Mesodermal cell (in vitro differentiated cells): ENCODE results near the gene CRACDL.

ENCODE experiments used
- H3K27ac ChIP-seq: 2 replicates; pipeline ENCODE4 v1.7.0; 2013; ENCODE audit warnings: mild to moderate bottlenecking, low read depth, low read length, moderate library complexity; ENCODE audit not compliant: severe bottlenecking
- H3K36me3 ChIP-seq: 2 replicates; pipeline ENCODE4 v1.7.1; 2013; ENCODE audit warnings: mild to moderate bottlenecking, low read length, moderate library complexity; ENCODE audit not compliant: control insufficient read depth, insufficient read depth
- H3K4me1 ChIP-seq: one replicate; pipeline ENCODE4 v1.7.1; 2013; ENCODE audit warnings: mild to moderate bottlenecking, low read length; ENCODE audit not compliant: insufficient read depth, control insufficient read depth, poor library complexity, severe bottlenecking
- H3K4me3 ChIP-seq: 2 replicates; pipeline ENCODE4 v1.7.0; 2013; ENCODE audit warnings: low read length, control low read depth, mild to moderate bottlenecking; ENCODE audit not compliant: insufficient read depth, poor library complexity, severe bottlenecking; ENCODE audit errors: extremely low read depth
- H3K9me3 ChIP-seq: 2 replicates; pipeline ENCODE4 v1.7.1; 2013; ENCODE audit warnings: mild to moderate bottlenecking, low read length, moderate library complexity; ENCODE audit not compliant: control insufficient read depth
- WGBS, 2 experiments: methylation state at CpG; one replicate each; pipeline ENCODE4 v1.1.5; 2013; ENCODE audit warnings: missing lambda C conversion rate in 2 of 2; ENCODE audit not compliant: insufficient coverage in 2 of 2; 5-methylcytosine and 5-hydroxymethylcytosine counted together

CRACDL gene

GRCh38 chr2:98822301-98823164, 113.5 kb downstream of the CRACDL start:
- Histone ChIP-seq H3K9me3 (no peaks in the 10 kb centered on the region), H3K4me1 (no peaks in the 10 kb centered on the region), H3K27ac (no peak overlapping the region), H3K4me3 (peak overlapping the region; percentile 35), H3K36me3 (no peaks in the 10 kb centered on the region)
- 22 to 24% methylated on average over 75 to 111 of the region's 117 CpGs for WGBS, 2 experiments

- Histone ChIP-seq H3K4me1 (no peaks in the 10 kb centered on the region), H3K36me3 (no peaks in the 10 kb centered on the region), H3K9me3 (no peaks in the 10 kb centered on the region), H3K4me3 (no peak overlapping the region), H3K27ac (no peak overlapping the region)
- WGBS, 2 experiments, result 98% methylated on average over 23 to 38 of the region's 38 CpGs
Observed at GRCh38 chr2:98821629-98822135, 114.3 kb downstream of the CRACDL start.

GRCh38 chr2:98819231-98819766, 116.7 kb downstream of the CRACDL start:
- Histone ChIP-seq H3K27ac (no peak overlapping the region), H3K4me1 (no peaks in the 10 kb centered on the region), H3K9me3 (no peaks in the 10 kb centered on the region), H3K4me3 (no peak overlapping the region), H3K36me3 (no peaks in the 10 kb centered on the region)
- 94% methylated on average over 4 to 5 of the region's 5 CpGs for WGBS, 2 experiments

- H3K4me3 ChIP-seq, result no peak overlapping the region
- H3K9me3 ChIP-seq, result no peaks in the 10 kb centered on the region
- no peaks in the 10 kb centered on the region for H3K4me1 ChIP-seq
- H3K36me3 ChIP-seq, result no peaks in the 10 kb centered on the region
- 86 to 88% methylated on average over 2 of the region's 5 CpGs for WGBS, 2 experiments
- H3K27ac ChIP-seq, result no peak overlapping the region
Observed at GRCh38 chr2:98818164-98818563, 117.9 kb downstream of the CRACDL start.

- H3K9me3 ChIP-seq, result no peaks in the 10 kb centered on the region
- no peaks in the 10 kb centered on the region for H3K4me1 ChIP-seq
- H3K36me3 ChIP-seq, result no peaks in the 10 kb centered on the region
- H3K27ac ChIP-seq, result no peak overlapping the region
- WGBS, 2 experiments, result 84% methylated on average over 2 to 3 of the region's 3 CpGs
- H3K4me3 ChIP-seq, result no peak overlapping the region
Observed at GRCh38 chr2:98816281-98816680, 119.7 kb downstream of the CRACDL start.

- 100% methylated on average over 2 of the region's 2 CpGs; no CpG with 5 or more reads in 1 of the 2 experiments for WGBS, 2 experiments
Observed at GRCh38 chr2:98815795-98816194, 120.2 kb downstream of the CRACDL start.

GRCh38 chr2:98811766-98812165, 124.3 kb downstream of the CRACDL start:
- H3K27ac ChIP-seq, result no peak overlapping the region
- no peak overlapping the region for H3K4me3 ChIP-seq
- H3K4me1 ChIP-seq, result no peaks in the 10 kb centered on the region
- H3K36me3 ChIP-seq, result no peaks in the 10 kb centered on the region
- WGBS, 2 experiments, result 93 to 100% methylated on average over 2 of the region's 2 CpGs
- H3K9me3 ChIP-seq, result no peaks in the 10 kb centered on the region

More at GRCh38 chr2:98815795-98816194, 120.2 kb downstream of the CRACDL start:
- H3K4me1 ChIP-seq, result no peaks in the 10 kb centered on the region
- no peaks in the 10 kb centered on the region for H3K9me3 ChIP-seq
- no peaks in the 10 kb centered on the region for H3K36me3 ChIP-seq
- H3K27ac ChIP-seq, result no peak overlapping the region
- no peak overlapping the region for H3K4me3 ChIP-seq

GRCh38 chr2:98810588-98810928, 125.5 kb downstream of the CRACDL start:
- H3K9me3 ChIP-seq, result no peaks in the 10 kb centered on the region

GRCh38 chr2:98809878-98810587, 126.0 kb downstream of the CRACDL start:
- Histone ChIP-seq H3K36me3 (no peaks in the 10 kb centered on the region), H3K4me3 (no peak overlapping the region), H3K4me1 (peaks cover 4% of the 10 kb centered on the region), H3K27ac (no peak overlapping the region), H3K9me3 (no peaks in the 10 kb centered on the region)
- WGBS, 2 experiments, result 78 to 79% methylated on average over 7 of the region's 7 CpGs

More at GRCh38 chr2:98810588-98810928, 125.5 kb downstream of the CRACDL start:
- no peaks in the 10 kb centered on the region for H3K36me3 ChIP-seq
- H3K27ac ChIP-seq, result no peak overlapping the region
- 100% methylated on average over 1 of the region's 3 CpGs; no CpG with 5 or more reads in 1 of the 2 experiments for WGBS, 2 experiments
- peaks cover 4% of the 10 kb centered on the region for H3K4me1 ChIP-seq
- no peak overlapping the region for H3K4me3 ChIP-seq

GRCh38 chr2:98809116-98809515, 126.9 kb downstream of the CRACDL start:
- 88 to 96% methylated on average over 3 of the region's 4 CpGs for WGBS, 2 experiments
- no peaks in the 10 kb centered on the region for H3K9me3 ChIP-seq
- no peak overlapping the region for H3K4me3 ChIP-seq
- peaks cover 4% of the 10 kb centered on the region for H3K4me1 ChIP-seq
- no peaks in the 10 kb centered on the region for H3K36me3 ChIP-seq
- H3K27ac ChIP-seq, result no peak overlapping the region
